Keratinocyte (primary cell): ENCODE results near the gene VAV1. TPM values are rescaled to one million over a fixed set of nuclear protein-coding genes. Genes with fewer than 3 reads are reported as not detected.

Source experiments
- DNase-seq: peaks from one replicate; pipeline ENCODE4 v3.0.0-alpha.2; 2011; ENCODE audit warnings: low read depth, missing footprints, low spot score
- FAIRE-seq: peaks from 2 replicates; lab custom pipeline; 2011; peaks lifted over from hg19 to GRCh38; lab: Jason Lieb, UNC
- H2AFZ ChIP-seq: 2 replicates; pipeline ENCODE4 v1.6.0; 2012; ENCODE audit warnings: low read length, control low read depth, inconsistent platforms; ENCODE audit not compliant: control insufficient read depth
- H3K27ac ChIP-seq: 2 replicates; pipeline ENCODE4 v1.5.1; 2011; ENCODE audit warnings: low read length; ENCODE audit not compliant: control insufficient read depth, insufficient read depth
- H3K27me3 ChIP-seq: 3 replicates; pipeline ENCODE4 v1.6.0; 2011; ENCODE audit warnings: low read length; ENCODE audit not compliant: control insufficient read depth, insufficient read depth; ENCODE audit errors: extremely low read depth
- H3K36me3 ChIP-seq, 2 experiments: 2 replicates in 1 of 2; 3 replicates in 1 of 2; pipeline ENCODE4 v1.5.1; 2011; ENCODE audit warnings: low read length in 2 of 2, mild to moderate bottlenecking in 1 of 2; ENCODE audit not compliant: control insufficient read depth in 2 of 2, insufficient read depth in 2 of 2; ENCODE audit errors: extremely low read depth in 1 of 2
- H3K4me1 ChIP-seq: 3 replicates; pipeline ENCODE4 v1.5.1; 2011; ENCODE audit warnings: low read length; ENCODE audit not compliant: control insufficient read depth, insufficient read depth; ENCODE audit errors: extremely low read depth
- H3K4me2 ChIP-seq: 3 replicates; pipeline ENCODE4 v1.6.0; 2011; ENCODE audit warnings: low read depth, low read length; ENCODE audit not compliant: control insufficient read depth, insufficient read depth; ENCODE audit errors: extremely low read depth
- H3K4me3 ChIP-seq, 3 experiments: fragments of 200-600 bp in 1 of 3; sonication (generic) in 1 of 3; 2 replicates in 2 of 3; 3 replicates in 1 of 3; pipeline ENCODE4 v1.5.1; 2011 to 2016; ENCODE audit warnings: low read length in 3 of 3, mild to moderate bottlenecking in 3 of 3, control low read depth in 2 of 3, inconsistent platforms in 1 of 3, low read depth in 1 of 3, mixed read lengths in 1 of 3, mixed run types in 1 of 3, moderate library complexity in 1 of 3; ENCODE audit not compliant: control insufficient read depth in 2 of 3, insufficient read depth in 2 of 3; ENCODE audit errors: extremely low read depth in 1 of 3
- H3K79me2 ChIP-seq: 2 replicates; pipeline ENCODE4 v1.6.0; 2012; ENCODE audit warnings: low read length; ENCODE audit not compliant: control insufficient read depth, insufficient read depth
- H3K9ac ChIP-seq: 3 replicates; pipeline ENCODE4 v1.6.0; 2011; ENCODE audit warnings: low read length; ENCODE audit not compliant: control insufficient read depth, insufficient read depth; ENCODE audit errors: extremely low read depth
- H3K9me1 ChIP-seq: 3 replicates; pipeline ENCODE4 v1.6.0; 2011; ENCODE audit warnings: low read length; ENCODE audit not compliant: control insufficient read depth, insufficient read depth; ENCODE audit errors: extremely low read depth
- H3K9me3 ChIP-seq: 2 replicates; pipeline ENCODE4 v1.5.1; 2012; ENCODE audit warnings: low read depth, low read length; ENCODE audit not compliant: control insufficient read depth
- H4K20me1 ChIP-seq: 3 replicates; pipeline ENCODE4 v1.6.0; 2011; ENCODE audit warnings: low read length; ENCODE audit not compliant: control insufficient read depth, insufficient read depth; ENCODE audit errors: extremely low read depth
- CTCF ChIP-seq, 3 experiments: IDR thresholded peaks in 1 of 3; conservative IDR thresholded peaks in 1 of 3; optimal IDR thresholded peaks in 1 of 3; 2 replicates in 2 of 3; 3 replicates in 1 of 3; pipeline versions ENCODE3 to v1.5.1; 2011; ENCODE audit warnings: low read length in 3 of 3, mild to moderate bottlenecking in 3 of 3, moderate library complexity in 2 of 3, control low read depth in 1 of 3, inconsistent platforms in 1 of 3; ENCODE audit not compliant: insufficient read depth in 2 of 3; ENCODE audit errors: extremely low read depth in 1 of 3
- EZH2 ChIP-seq: IDR thresholded peaks from one replicate; pipeline ENCODE4 v1.6.1; 2012; ENCODE audit warnings: inconsistent platforms, mild to moderate bottlenecking, low read length, moderate library complexity
- dilution Hi-C: fragments of 300-500 bp; cut with MboI; formaldehyde crosslinking; loops from one replicate; pipeline ENCODE4 v1.7.0; 2020; ENCODE audit warnings: low sequenced_read_pairs; ENCODE audit not compliant: extremely low pct_ligation_motif_present
- polyA plus RNA-seq, 5 experiments: library from polyadenylated mRNA; depleted of rRNA in 3 of 5; stranded (reverse) in 3 of 5; stranded (forward) in 1 of 5; unstranded in 1 of 5; fragments of >200 nt; gene quantifications; 1 replicate in 1 of 5; 2 replicates in 3 of 5; 3 replicates in 1 of 5; pipeline versions ENCODE4 v1.2.1 to v1.2.3, GENCODE V29; 2011 to 2012; ENCODE audit warnings: missing spikeins in 2 of 5, low read depth in 1 of 5, low replicate concordance in 1 of 5

VAV1 gene
- polyA plus RNA-seq, 1 donor (not counting 4 experiments of a cell fraction or from before 2014, with no cell fraction given) = 0.42 TPM

GRCh38 chr19:6856749-6857372 is 84.4 kb downstream of the VAV1 start:
- no peak overlapping the region for H2AFZ ChIP-seq
- H4K20me1 ChIP-seq = no peaks in the 10 kb centered on the region
- peaks cover 4% of the 10 kb centered on the region for H3K27me3 ChIP-seq
- no peak for TF ChIP-seq CTCF (optimal IDR thresholded peaks at IDR 0.05 in 1 of 3, IDR thresholded peaks at IDR 0.05 in 1 of 3, conservative IDR thresholded peaks at IDR 0.05 in 1 of 3; ENCODE audit: extremely low read depth in 1 of 3, insufficient read depth in 2 of 3, low read length in 3 of 3)
- no peaks in the 10 kb centered on the region for H3K9me3 ChIP-seq
- no peak overlapping the region for H3K9ac ChIP-seq
- no peaks in the 10 kb centered on the region for H3K9me1 ChIP-seq
- H3K4me3 ChIP-seq = no peak overlapping the region
- no peak overlapping the region for H3K4me2 ChIP-seq
- no peaks in the 10 kb centered on the region for H3K36me3 ChIP-seq
- H3K79me2 ChIP-seq = no peaks in the 10 kb centered on the region
- no peak for FAIRE-seq
- H3K4me1 ChIP-seq = no peaks in the 10 kb centered on the region
- no peak overlapping the region for H3K27ac ChIP-seq
- dilution Hi-C loops = no loop called here
- no peak for DNase-seq

- TF ChIP-seq EZH2 (no peak), CTCF (optimal IDR thresholded peaks at IDR 0.05 in 1 of 3, IDR thresholded peaks at IDR 0.05 in 1 of 3, conservative IDR thresholded peaks at IDR 0.05 in 1 of 3; ENCODE audit: extremely low read depth in 1 of 3, insufficient read depth in 2 of 3, low read length in 3 of 3) (peak in 2 of 3 experiments; percentile 12 to 21)
- H3K36me3 ChIP-seq = no peaks in the 10 kb centered on the region
- no peak for FAIRE-seq
- H3K4me1 ChIP-seq = peaks cover 2% of the 10 kb centered on the region
- no peak overlapping the region for H3K4me2 ChIP-seq
- H3K9ac ChIP-seq = no peak overlapping the region
- no peaks in the 10 kb centered on the region for H3K9me1 ChIP-seq
- dilution Hi-C loops = no loop called here
- H3K27ac ChIP-seq = no peak overlapping the region
- peaks cover 4% of the 10 kb centered on the region for H3K27me3 ChIP-seq
- H2AFZ ChIP-seq = no peak overlapping the region
- H3K79me2 ChIP-seq = no peaks in the 10 kb centered on the region
- no peaks in the 10 kb centered on the region for H4K20me1 ChIP-seq
- no peaks in the 10 kb centered on the region for H3K9me3 ChIP-seq
- no peak overlapping the region for H3K4me3 ChIP-seq
- DNase-seq = peak; percentile 21
Measured at GRCh38 chr19:6861683-6862286, 89.3 kb downstream of the VAV1 start.
